ENCODE measurements around the gene RNF31. TPM values are rescaled to one million over a fixed set of nuclear protein-coding genes. Genes with fewer than 3 reads are reported as not detected.

RNF31 gene
- total RNA-seq, 1 donor from 2014 or later, result 77.0 TPM

GRCh38 chr14:24159777-24160498, 12.6 kb downstream of the RNF31 start:
- Histone ChIP-seq H3K36me3 (ENCODE audit: control insufficient read depth, insufficient read depth, low read length) (peaks cover 16% of the 10 kb centered on the region), H3K4me3 (ENCODE audit: low read depth, low read length) (no peak overlapping the region), H3K27me3 (ENCODE audit: control insufficient read depth, insufficient read depth, low read length) (no peaks in the 10 kb centered on the region)
- no peak for TF ChIP-seq CTCF (IDR thresholded peaks at IDR 0.05; ENCODE audit: insufficient read depth, low read length, poor library complexity, severe bottlenecking)
- no peak for DNase-seq (ENCODE audit: low read depth)

GRCh38 chr14:24160499-24160849, 13.2 kb downstream of the RNF31 start:
- H3K36me3 ChIP-seq (ENCODE audit: control insufficient read depth, insufficient read depth, low read length), result peaks cover 15% of the 10 kb centered on the region
- no peak overlapping the region for H3K4me3 ChIP-seq (ENCODE audit: low read depth, low read length)
- DNase-seq (ENCODE audit: low read depth), result no peak
- TF ChIP-seq CTCF (IDR thresholded peaks at IDR 0.05; ENCODE audit: insufficient read depth, low read length, poor library complexity, severe bottlenecking), result no peak
- no peaks in the 10 kb centered on the region for H3K27me3 ChIP-seq (ENCODE audit: control insufficient read depth, insufficient read depth, low read length)

- peak; percentile 73 for DNase-seq (ENCODE audit: low read depth)
- Histone ChIP-seq H3K4me3 (ENCODE audit: low read depth, low read length) (peak within 1 kb of the TSS; percentile 66), H3K36me3 (ENCODE audit: control insufficient read depth, insufficient read depth, low read length) (peaks cover 13% of the 10 kb centered on the region), H3K27me3 (ENCODE audit: control insufficient read depth, insufficient read depth, low read length) (no peaks in the 10 kb centered on the region)
- TF ChIP-seq CTCF (IDR thresholded peaks at IDR 0.05; ENCODE audit: insufficient read depth, low read length, poor library complexity, severe bottlenecking), result peak; percentile 91
Measured at GRCh38 chr14:24160850-24161804, 13.8 kb downstream of the RNF31 start, which contains the start of gene IRF9. TSS of gene IRF9 (plus strand) at chr14:24161265. CDS start at chr14:24162145, 880 bp downstream.

- H3K4me3 ChIP-seq (ENCODE audit: low read depth, low read length), result peak overlapping the region; percentile 66
Measured at GRCh38 chr14:24162093-24162492, 14.8 kb downstream of the RNF31 start.

GRCh38 chr14:24164518-24164991, 17.3 kb downstream of the RNF31 start:
- no peak overlapping the region for H3K4me3 ChIP-seq (ENCODE audit: low read depth, low read length)
- H3K36me3 ChIP-seq (ENCODE audit: control insufficient read depth, insufficient read depth, low read length), result peaks cover 11% of the 10 kb centered on the region
- no peaks in the 10 kb centered on the region for H3K27me3 ChIP-seq (ENCODE audit: control insufficient read depth, insufficient read depth, low read length)
- DNase-seq (ENCODE audit: low read depth), result no peak
- no peak for TF ChIP-seq CTCF (IDR thresholded peaks at IDR 0.05; ENCODE audit: insufficient read depth, low read length, poor library complexity, severe bottlenecking)

More at GRCh38 chr14:24162093-24162492, 14.8 kb downstream of the RNF31 start:
- DNase-seq (ENCODE audit: low read depth), result no peak
- no peaks in the 10 kb centered on the region for H3K27me3 ChIP-seq (ENCODE audit: control insufficient read depth, insufficient read depth, low read length)
- no peak for TF ChIP-seq CTCF (IDR thresholded peaks at IDR 0.05; ENCODE audit: insufficient read depth, low read length, poor library complexity, severe bottlenecking)
- peaks cover 11% of the 10 kb centered on the region for H3K36me3 ChIP-seq (ENCODE audit: control insufficient read depth, insufficient read depth, low read length)
